Liver (tissue), 9 donors: ENCODE measurements around the gene VCX. TPM values are rescaled to one million over a fixed set of nuclear protein-coding genes. Genes with fewer than 3 reads are reported as not detected.

Experiments used
- DNase-seq: peaks from one replicate; pipeline ENCODE4 v3.0.0-alpha.2; 2017; ENCODE audit warnings: low spot score
- H3K27ac ChIP-seq, 2 donors: one replicate each; pipeline ENCODE4 v1.7.0; 2013; ENCODE audit warnings: inconsistent platforms in 2 of 2, low read length in 2 of 2, control low read depth in 1 of 2, low read depth in 1 of 2, mild to moderate bottlenecking in 1 of 2
- H3K27me3 ChIP-seq, 4 donors: one replicate each; pipeline versions ENCODE4 v1.6.1 to v1.7.0; 2013; ENCODE audit warnings: low read length in 3 of 4, inconsistent platforms in 1 of 4, mild to moderate bottlenecking in 1 of 4, moderate library complexity in 1 of 4; ENCODE audit not compliant: control insufficient read depth in 4 of 4, insufficient read depth in 4 of 4
- H3K36me3 ChIP-seq, 4 donors: one replicate each; pipeline versions ENCODE4 v1.6.1 to v1.7.0; 2013; ENCODE audit warnings: low read length in 3 of 4, mild to moderate bottlenecking in 3 of 4, low read depth in 1 of 4, moderate library complexity in 1 of 4; ENCODE audit not compliant: control insufficient read depth in 4 of 4, insufficient read depth in 3 of 4
- H3K4me1 ChIP-seq, 4 donors: one replicate each; pipeline versions ENCODE4 v1.6.1 to v1.7.0; 2013; ENCODE audit warnings: low read length in 3 of 4, mild to moderate bottlenecking in 3 of 4, moderate library complexity in 1 of 4; ENCODE audit not compliant: control insufficient read depth in 4 of 4, insufficient read depth in 4 of 4
- H3K4me3 ChIP-seq, 3 donors: one replicate each; pipeline versions ENCODE4 v1.6.1 to v1.7.0; 2013; ENCODE audit warnings: low read length in 3 of 3, control low read depth in 1 of 3, low read depth in 1 of 3, mild to moderate bottlenecking in 1 of 3
- H3K9ac ChIP-seq, 2 donors: one replicate each; pipeline ENCODE4 v1.7.0; 2013; ENCODE audit warnings: low read length in 2 of 2, mild to moderate bottlenecking in 2 of 2, moderate library complexity in 2 of 2, control low read depth in 1 of 2, low read depth in 1 of 2
- H3K9me3 ChIP-seq, 4 donors: one replicate each; pipeline versions ENCODE4 v1.6.1 to v1.7.0; 2013; ENCODE audit warnings: low read length in 3 of 4; ENCODE audit not compliant: control insufficient read depth in 4 of 4
- ATF3 ChIP-seq: IDR thresholded peaks from 2 replicates; pipeline ENCODE4 v1.6.1; 2016; ENCODE audit warnings: antibody characterized with exemption
- CTCF ChIP-seq: fragments of 150-350 bp; IDR thresholded peaks from 2 replicates; pipeline ENCODE4 v1.5.1; 2017; ENCODE audit warnings: improper control_type of control experiment, low read depth, low read length; ENCODE audit not compliant: missing input control
- EGR1 ChIP-seq, 2 donors: IDR thresholded peaks; 2 replicates each; pipeline ENCODE4 v1.6.1; 2016 to 2018; ENCODE audit warnings: antibody characterized with exemption in 2 of 2, low read depth in 2 of 2
- FOXA1 ChIP-seq: IDR thresholded peaks from 2 replicates; pipeline ENCODE4 v1.6.1; 2016; ENCODE audit warnings: antibody characterized with exemption
- FOXA2 ChIP-seq: IDR thresholded peaks from 2 replicates; pipeline ENCODE4 v1.6.1; 2016; ENCODE audit warnings: antibody characterized with exemption
- GABPA ChIP-seq, 2 donors: IDR thresholded peaks in 1 of 2; conservative IDR thresholded peaks in 1 of 2; 2 replicates each; pipeline ENCODE4 v1.6.1; 2016; ENCODE audit warnings: antibody characterized with exemption in 2 of 2, mild to moderate bottlenecking in 1 of 2, moderate library complexity in 1 of 2
- HNF4A ChIP-seq, 2 donors: conservative IDR thresholded peaks; 2 replicates each; pipeline ENCODE4 v1.6.1; 2016; ENCODE audit warnings: antibody characterized with exemption in 2 of 2, mild to moderate bottlenecking in 2 of 2
- HNF4G ChIP-seq: IDR thresholded peaks from 2 replicates; pipeline ENCODE4 v1.6.1; 2016; ENCODE audit warnings: antibody characterized with exemption
- JUND ChIP-seq, 2 donors: IDR thresholded peaks; 2 replicates each; pipeline ENCODE4 v1.6.1; 2016; ENCODE audit warnings: antibody characterized with exemption in 2 of 2
- MAX ChIP-seq: IDR thresholded peaks from 2 replicates; pipeline ENCODE4 v1.6.1; 2016; ENCODE audit warnings: antibody characterized with exemption
- NR2F2 ChIP-seq: IDR thresholded peaks from 2 replicates; pipeline ENCODE4 v1.6.1; 2016; ENCODE audit warnings: antibody characterized with exemption
- RAD21 ChIP-seq, 2 donors: IDR thresholded peaks; 2 replicates each; pipeline ENCODE4 v1.6.1; 2016; ENCODE audit warnings: antibody characterized with exemption in 2 of 2, mild to moderate bottlenecking in 2 of 2
- REST ChIP-seq: IDR thresholded peaks from 2 replicates; pipeline ENCODE4 v1.6.1; 2016; ENCODE audit warnings: antibody characterized with exemption, mild to moderate bottlenecking
- RXRA ChIP-seq, 2 donors: IDR thresholded peaks; 2 replicates each; pipeline ENCODE4 v1.6.1; 2017 to 2018; ENCODE audit warnings: antibody characterized with exemption in 2 of 2, mild to moderate bottlenecking in 1 of 2
- SP1 ChIP-seq: IDR thresholded peaks from 2 replicates; pipeline ENCODE4 v1.6.1; 2018; ENCODE audit warnings: antibody characterized with exemption, mild to moderate bottlenecking
- TAF1 ChIP-seq: conservative IDR thresholded peaks from 2 replicates; pipeline ENCODE4 v1.6.1; 2016; ENCODE audit warnings: antibody characterized with exemption, mild to moderate bottlenecking
- YY1 ChIP-seq: IDR thresholded peaks from 2 replicates; pipeline ENCODE4 v1.6.1; 2016; ENCODE audit warnings: antibody characterized with exemption, mild to moderate bottlenecking
- ZBTB33 ChIP-seq: IDR thresholded peaks from 2 replicates; pipeline ENCODE4 v1.6.1; 2016; ENCODE audit warnings: antibody characterized with exemption
- WGBS: extraction: QIAGEN DNeasy Blood & Tissue Kit; methylation state at CpG from one replicate; pipeline ENCODE4 v1.1.7; 2013; 5-methylcytosine and 5-hydroxymethylcytosine counted together
- polyA plus RNA-seq, 2 donors: library from polyadenylated mRNA; stranded (reverse) in 1 of 2; unstranded in 1 of 2; fragments of 200-250 nt in 1 of 2; fragments of >200 nt in 1 of 2; fragmentation: Nextera tagmentation in 1 of 2; extraction: Ambion mirVana in 1 of 2; gene quantifications; one replicate each; pipeline versions ENCODE4 v1.2.1 to v1.2.3, GENCODE V29; 2013 to 2015
- total RNA-seq, 2 donors: library from RNA; depleted of rRNA; stranded (reverse); fragments of >200 nt; gene quantifications; one replicate each; pipeline ENCODE4 v1.2.3, GENCODE V29; 2014
- donor health status: healthy.
- donor health status: healthy.
- donor health status: healthy.
- donor health status: healthy.
- donor health status: healthy.

Gene VCX
- total and polyA plus RNA-seq, 4 donors, result not detected

GRCh38 chrX:7801711-7802110 lies 41.3 kb upstream of the VCX start:
- TF ChIP-seq YY1, result no peak
- no peak for TF ChIP-seq GABPA (IDR thresholded peaks at IDR 0.05 in 1 of 2, conservative IDR thresholded peaks at IDR 0.05 in 1 of 2)
- TF ChIP-seq ATF3, result no peak
- TF ChIP-seq ZBTB33, result no peak
- TF ChIP-seq CTCF, result no peak
- no peak for TF ChIP-seq TAF1
- TF ChIP-seq RAD21 (IDR thresholded peaks at IDR 0.05), result no peak
- TF ChIP-seq EGR1 (IDR thresholded peaks at IDR 0.05; ENCODE audit: low read depth in 2 of 2), result no peak
- no peak for TF ChIP-seq SP1
- no peak for TF ChIP-seq JUND (IDR thresholded peaks at IDR 0.05)
- no peak for TF ChIP-seq FOXA2
- TF ChIP-seq HNF4A (conservative IDR thresholded peaks at IDR 0.05), result no peak
- TF ChIP-seq RXRA (IDR thresholded peaks at IDR 0.05), result no peak
- no peak for TF ChIP-seq REST
- no peak for TF ChIP-seq HNF4G
- 67% methylated on average over 2 of the region's 2 CpGs for WGBS
- no peaks in the 10 kb centered on the region for H3K4me1 ChIP-seq
- no peak overlapping the region for H3K9ac ChIP-seq
- no peaks in the 10 kb centered on the region for H3K36me3 ChIP-seq
- H3K4me3 ChIP-seq, result no peak overlapping the region
- no peak overlapping the region for H3K27ac ChIP-seq
- no peaks in the 10 kb centered on the region for H3K27me3 ChIP-seq
- H3K9me3 ChIP-seq, result no peaks in the 10 kb centered on the region
- DNase-seq, result no peak

- WGBS, result 40% methylated on average over 2 of the region's 2 CpGs
- no peak for DNase-seq
- no peak overlapping the region for H3K4me3 ChIP-seq
Measured at GRCh38 chrX:7815166-7815805, 27.7 kb upstream of the VCX start.

More at GRCh38 chrX:7815166-7815805, 27.7 kb upstream of the VCX start:
- no peaks in the 10 kb centered on the region for H3K27me3 ChIP-seq
- no peaks in the 10 kb centered on the region for H3K4me1 ChIP-seq
- TF ChIP-seq CTCF (no peak), SP1 (no peak), RAD21 (IDR thresholded peaks at IDR 0.05) (no peak), MAX (no peak), NR2F2 (no peak), YY1 (no peak), FOXA1 (no peak), EGR1 (IDR thresholded peaks at IDR 0.05; ENCODE audit: low read depth in 2 of 2) (no peak), JUND (IDR thresholded peaks at IDR 0.05) (no peak)
- no peak overlapping the region for H3K9ac ChIP-seq
- no peaks in the 10 kb centered on the region for H3K9me3 ChIP-seq
- no peaks in the 10 kb centered on the region for H3K36me3 ChIP-seq
- H3K27ac ChIP-seq, result no peak overlapping the region
